UCSD-AML1 (cell line): ENCODE results near the gene ST6GALNAC4.
"Not testable (repeated sequence)": the region's sequence is repeated elsewhere in the genome, so short reads cannot be mapped to it uniquely, and the experiment has no call there.

Experiments
- DNase-seq: peaks from one replicate; lab custom pipeline; 2025; ENCODE audit not compliant: unreplicated experiment; lab: John Stamatoyannopoulos, UW

ST6GALNAC4 gene

DNA sequence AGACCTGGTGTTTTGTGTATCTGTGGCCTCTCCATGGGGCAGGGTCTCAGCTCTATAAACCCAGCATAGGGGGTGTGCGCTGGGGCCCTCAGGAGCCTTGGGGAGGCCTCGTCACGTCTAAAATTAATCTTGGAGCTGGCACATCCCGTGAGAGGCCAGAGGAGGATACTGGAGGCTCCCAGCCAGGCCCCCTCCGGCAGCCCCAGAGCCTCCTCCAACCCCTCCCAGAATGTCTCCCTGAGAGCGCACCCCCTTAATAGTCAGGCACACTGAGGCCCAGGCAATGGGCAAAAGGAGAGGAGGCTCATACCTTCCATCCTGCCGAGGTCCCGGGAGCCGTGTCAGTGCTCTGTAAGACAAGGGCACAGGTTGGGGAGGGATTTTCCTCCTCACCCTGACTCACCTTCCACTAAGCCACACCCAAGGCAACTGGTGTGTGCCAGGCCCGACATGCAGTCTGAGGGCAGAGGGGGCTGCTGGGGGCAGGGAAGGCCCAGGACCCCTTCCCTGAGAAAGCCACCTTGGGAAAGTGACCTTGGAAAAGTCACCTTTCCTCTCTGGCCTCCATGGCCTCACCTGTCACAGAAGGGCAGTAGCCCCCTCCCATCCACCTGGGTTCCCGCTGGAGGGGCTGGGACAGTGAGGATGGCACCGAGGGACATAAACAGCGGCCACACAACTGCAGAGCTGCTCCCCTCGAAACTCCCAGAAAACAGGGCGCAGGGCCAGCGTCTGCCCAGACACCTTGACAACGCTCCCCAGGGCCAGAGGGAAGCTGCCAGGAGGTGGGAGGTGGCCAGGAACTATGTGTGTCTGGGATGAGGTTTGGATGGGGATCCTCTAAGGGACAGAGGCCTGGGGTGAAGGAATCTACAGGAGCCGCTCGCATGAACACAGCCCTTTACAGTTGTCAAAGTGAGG lies 42.3 kb downstream of the ST6GALNAC4 start:
- no peak for DNase-seq

DNA sequence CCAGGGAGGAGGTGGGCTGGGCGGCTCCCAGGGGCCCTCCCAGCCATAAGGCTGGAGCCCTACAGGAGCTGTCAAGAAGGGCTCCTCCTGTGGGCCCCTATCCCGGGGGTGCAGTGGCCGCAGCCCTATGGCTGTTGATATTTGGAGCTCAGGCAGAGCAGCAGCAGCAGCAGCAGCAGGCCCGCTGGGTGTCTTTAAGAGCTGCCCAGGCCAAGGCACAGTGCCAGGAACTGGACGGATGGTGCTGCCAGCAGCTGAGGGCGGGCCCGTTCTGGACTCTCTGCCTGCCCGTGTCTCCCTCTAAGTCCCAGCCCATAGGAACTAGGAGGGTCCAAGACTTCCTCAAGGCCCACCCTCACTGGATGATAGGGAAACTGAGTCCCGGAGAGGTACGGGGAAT lies 43.0 kb downstream of the ST6GALNAC4 start:
- DNase-seq = no peak

DNA sequence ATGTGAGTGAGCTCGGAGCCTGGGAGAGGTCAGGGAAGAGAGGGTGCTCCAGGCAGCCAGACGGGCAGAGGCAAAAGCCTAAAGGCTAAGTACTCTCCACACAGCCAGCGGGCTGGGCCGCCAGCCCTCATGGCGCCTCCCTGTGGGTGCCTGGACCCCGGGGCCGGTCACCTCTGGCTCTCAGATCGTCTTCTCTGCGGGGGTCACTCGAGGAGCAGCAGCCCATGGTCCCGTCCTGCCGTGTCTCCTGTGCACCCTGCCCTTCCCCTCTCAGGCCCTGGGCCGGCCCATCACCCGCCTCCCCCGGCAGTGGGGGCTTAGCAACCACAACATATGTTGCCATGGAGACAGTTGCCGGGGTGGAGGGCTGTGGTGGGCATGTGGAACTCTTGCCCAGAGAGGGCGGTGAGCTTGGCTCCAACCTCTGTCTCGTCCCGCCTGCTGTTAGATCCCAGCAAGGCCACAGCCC lies 43.6 kb downstream of the ST6GALNAC4 start:
- no peak for DNase-seq

DNA sequence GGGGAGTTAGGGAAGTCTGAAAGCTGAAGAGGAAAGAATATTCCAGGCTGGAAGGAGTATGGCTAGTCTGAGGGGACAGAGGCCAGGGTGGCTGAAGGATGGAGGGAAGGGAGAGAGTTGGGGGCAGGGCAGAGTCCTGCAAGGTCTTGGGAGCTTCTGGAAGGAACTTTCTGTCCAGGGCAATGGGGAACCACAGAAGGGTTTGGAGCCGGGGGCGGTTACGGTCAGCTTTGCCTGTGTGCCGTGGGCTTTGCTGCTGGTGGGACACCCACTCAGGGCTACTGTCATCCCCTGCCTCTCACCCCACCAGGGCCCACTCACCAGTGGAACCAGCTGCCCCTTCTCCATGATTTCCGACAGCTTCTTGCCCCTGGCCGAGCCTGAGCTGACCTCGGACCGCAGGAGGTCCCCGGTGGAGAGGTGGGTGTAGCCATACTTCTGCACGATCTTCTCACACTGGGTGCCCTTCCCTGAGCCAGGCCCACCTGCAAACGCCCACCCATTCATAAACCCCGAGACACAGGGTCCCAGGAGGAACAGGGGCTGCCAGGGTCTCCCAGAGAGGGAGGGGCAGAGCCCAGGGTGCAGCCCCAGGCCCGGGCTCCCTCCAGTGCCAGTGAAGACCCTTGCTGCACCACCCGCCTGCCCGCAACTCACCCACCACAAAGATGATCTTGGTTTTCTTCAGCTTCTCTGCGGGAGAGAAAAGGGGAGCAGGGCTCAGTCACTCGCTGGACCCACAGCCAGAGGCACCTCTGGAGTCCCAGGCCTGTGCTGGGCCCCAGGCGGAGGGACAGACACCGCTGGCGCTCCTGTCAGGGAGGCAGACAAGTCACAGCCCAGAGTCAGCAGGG lies 44.2 kb downstream of the ST6GALNAC4 start:
- DNase-seq = no peak

DNA sequence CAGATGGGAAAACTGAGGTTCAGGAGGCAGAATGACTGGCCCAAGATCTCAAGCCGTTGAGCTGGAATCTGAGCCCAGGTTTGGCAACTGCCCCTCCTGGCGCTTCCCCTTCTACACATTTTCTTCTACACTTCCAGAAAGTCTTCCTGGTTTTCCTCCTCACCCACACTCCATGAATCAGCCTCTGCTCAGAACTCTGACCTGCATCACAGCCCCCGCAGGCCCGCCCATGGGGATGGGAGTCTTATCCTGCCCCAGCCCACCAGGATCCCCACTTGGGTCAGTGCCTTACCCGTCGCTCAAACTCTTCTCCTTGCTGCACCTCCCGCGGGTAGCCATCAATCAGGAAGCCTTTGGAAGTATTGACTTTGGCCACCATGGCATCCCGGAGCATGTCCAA lies 45.3 kb downstream of the ST6GALNAC4 start:
- no peak for DNase-seq

DNA sequence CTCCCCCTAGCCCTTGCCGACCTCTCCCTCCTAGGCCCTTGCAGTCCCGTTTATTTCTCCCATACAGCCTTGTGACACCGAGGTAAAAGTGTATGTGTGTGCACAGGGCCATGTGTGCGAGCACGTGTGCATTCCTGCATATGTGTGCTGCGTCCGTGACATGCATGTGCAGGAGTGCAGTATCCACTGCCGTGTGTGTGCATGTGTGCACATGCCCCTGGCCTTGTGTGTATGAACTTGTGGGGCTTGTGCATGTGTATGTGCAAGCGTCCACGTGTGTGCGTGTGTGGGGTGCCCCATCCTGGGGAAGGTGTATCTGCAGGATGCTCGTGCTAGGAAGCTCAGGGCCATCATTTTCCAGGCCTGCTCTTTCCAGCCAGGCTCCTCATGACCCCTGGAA lies 46.0 kb downstream of the ST6GALNAC4 start:
- no peak for DNase-seq

DNA sequence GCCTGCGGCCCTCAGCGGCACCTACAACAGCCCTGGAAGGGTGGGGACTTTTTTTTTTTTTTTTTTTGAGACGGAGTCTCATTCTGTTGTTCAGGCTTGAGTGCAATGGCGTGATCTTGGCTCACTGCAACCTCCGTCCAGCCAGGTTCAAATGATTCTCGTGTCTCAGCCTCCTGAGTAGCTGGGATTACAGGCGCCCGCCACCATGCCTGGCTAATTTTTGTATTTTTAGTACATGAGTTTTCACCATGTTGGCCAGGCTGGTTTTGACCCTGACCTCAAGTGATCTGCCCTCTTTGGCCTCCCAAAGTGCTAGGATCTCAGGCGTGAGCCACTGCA lies 46.7 kb downstream of the ST6GALNAC4 start:
- DNase-seq = not testable (repeated sequence)

DNA sequence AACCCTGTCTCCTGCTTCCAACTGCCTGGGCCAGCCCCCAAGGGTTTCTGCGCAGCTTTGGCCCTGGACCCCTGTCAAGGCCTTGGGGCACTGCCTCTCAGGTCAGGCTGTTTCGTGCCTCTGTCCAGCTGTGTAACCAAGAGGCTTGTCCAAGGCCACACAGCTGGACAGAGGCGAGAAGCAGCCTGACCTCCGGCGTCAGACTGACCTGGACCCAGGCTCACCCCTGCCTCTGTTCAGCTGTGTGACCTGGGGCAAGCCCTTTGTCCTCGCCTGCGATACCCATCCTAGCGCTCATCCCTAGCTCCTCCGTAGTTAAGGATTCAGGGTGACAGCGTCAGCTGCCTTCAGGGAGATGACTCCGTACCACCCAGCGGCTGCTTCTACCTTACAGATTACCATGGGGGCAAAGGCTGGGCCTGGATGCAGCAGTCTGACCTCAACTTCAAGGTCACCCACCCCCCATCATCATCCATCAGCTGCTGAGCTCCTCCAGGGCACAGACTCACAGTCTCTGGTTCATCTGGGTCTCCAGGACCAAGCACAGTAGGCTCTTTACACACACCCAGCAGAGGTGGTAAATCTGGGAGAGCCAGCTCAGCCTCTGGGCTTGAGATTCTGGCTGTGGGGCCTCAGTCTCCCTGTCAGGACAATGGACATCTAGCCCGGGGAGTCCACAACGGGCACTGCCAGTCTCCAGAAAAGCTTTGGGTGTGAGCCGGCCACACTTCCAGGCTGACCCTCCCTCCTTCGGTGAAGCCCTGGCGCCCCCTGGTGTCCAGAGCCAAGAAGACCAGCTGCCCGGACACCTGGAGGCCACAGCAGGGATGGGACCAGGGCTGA lies 47.3 kb downstream of the ST6GALNAC4 start:
- peak; percentile 85 for DNase-seq

DNA sequence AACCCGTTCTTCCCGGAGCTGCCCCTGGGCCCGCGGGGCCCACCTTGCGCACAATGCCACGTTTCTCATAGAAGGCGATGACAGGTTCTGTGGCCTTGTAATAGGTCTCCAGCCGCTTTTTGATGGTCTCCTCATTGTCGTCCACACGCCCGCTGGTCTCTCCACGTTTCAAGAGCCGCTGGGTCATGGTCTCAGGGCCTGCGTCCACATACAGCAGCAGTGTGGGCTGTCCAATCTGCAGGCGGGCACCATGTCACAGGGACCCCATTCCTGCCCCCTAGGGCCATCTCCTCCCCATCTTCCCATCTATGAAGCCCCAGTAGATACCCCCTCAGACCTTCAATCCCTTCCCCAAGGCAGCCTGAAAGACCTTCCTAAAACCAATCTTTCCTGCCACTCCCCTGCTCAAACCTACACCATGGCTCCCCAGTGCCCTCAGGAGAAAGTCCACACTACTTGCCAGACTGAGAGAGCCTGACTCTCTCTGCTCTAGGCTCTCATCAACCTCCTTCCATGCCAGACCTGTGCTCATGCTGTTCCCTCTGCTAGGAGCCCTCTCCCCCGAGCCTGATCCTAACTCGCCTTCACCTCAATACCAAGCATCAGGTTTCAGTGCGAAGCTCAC lies 48.5 kb downstream of the ST6GALNAC4 start:
- no peak for DNase-seq

DNA sequence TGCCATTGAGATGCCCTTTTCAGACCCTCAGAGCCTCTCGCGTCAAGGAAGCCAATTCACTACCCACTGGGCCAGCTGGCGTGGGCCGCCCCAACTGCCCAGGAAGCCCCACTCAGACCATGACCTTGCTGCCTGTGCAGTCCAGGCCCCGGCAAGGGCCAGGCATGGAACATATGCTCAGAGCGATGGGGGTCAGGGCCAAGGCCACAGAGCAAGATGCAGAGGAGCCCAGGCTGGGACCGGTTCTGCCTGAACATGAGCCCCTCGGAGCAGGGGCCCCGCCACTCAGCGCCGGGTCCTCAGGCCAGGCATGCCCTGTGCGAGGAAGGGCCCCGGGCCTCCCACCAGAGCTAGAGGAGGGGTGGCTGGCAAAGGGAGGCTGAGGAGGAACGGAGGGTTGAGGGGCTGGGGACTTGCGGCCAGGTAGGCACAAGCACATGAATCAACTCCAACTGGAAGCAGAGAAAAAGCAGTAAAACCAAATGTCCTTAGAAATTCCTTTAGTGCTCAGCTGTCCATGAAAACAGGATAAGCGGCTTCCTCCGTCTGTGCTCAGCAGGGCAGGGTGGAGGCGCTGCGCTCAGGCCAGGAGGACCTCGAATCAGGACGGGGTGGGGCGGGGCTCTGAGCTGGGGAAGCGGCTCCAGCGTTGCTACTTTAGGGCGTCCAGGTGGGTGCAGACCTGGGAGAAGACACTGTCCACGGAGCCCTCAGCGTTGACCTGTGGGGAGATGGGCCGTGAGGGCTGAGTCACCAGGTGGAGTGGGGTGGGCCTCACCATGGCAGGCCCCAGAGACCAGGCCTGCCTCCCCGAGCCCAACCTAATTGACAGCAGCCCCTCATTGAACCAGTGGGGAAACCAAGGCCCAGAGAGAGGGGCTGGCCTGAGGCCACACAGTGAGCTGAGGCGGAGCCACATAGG lies 49.2 kb downstream of the ST6GALNAC4 start:
- DNase-seq = no peak

DNA sequence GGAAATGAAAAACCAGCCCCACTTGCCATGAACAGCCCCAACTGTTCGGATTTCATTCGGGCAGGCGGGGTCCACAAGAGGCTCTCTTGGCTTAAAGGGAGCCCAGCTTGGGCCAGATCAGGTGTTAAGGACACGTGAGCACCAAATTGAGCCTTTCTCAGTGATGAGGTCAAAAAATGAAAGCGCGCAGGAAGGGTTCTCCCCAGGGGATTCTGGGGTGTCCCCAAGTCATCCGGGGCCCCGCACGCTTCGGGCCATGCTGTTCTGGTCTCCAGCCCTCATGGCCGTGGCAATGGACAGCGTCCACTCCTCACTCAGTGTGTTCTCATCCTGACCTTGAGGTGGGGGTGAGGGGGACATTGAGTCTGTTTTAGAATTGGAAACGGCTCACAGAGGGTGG lies 50.3 kb downstream of the ST6GALNAC4 start:
- DNase-seq = no peak

DNA sequence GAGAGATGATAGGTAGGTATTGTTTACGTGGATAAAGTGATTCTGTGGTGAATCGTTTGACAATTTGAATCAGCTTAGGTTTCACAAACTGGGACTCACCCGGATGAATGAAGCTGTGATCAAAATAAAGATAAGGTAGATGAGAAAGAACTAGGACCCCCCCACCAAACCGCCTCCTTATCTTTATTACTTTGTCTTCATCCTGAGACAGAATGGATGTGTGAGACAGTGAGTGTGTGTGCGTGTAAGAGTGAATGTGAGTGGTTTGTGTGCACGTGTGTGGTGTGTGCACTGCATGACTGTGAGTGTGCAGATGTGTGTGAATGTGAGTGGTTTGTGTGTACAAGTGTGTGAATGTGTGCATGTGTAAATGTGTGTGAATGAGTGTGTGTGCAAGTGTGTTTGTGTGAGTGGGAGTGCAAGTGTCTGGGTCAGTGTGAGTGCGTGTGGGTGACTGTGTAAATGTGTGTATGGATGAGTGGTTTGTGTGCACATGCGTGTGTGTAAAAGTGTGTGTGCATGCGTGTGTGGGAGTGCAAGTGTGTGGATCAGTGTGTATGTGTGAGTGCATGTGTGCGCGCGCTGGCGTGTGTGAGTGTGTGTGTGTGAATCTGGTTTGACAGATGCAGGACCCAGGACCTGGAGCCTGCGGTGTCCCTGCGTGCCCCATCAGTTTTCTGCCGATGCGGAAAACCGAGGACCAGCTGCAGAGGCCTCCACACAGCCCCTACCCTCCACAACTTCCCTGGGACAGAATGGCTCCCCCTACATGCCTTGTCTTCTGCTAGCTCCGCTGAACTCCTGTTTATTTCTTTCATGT lies 51.0 kb downstream of the ST6GALNAC4 start:
- no peak for DNase-seq

DNA sequence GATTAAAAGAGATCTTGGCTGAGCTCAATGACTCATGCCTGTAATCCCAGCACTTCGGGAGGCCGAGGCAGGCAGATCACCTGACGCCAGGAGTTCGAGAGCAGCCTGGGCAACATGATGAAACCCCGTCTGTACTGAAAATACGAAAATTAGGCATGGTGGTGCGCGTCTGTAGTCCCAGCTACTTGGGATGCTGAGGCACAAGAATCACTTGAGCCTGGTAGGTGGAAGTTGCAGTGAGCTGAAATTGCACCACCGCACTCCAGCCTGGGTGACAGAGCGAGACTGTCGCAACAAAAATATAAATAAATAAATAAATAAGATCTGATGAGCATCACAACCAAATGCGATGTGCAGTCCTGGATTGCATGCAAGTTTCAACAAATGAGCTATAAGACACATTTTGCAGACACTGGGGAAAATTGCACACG lies 53.6 kb downstream of the ST6GALNAC4 start:
- no peak for DNase-seq

DNA sequence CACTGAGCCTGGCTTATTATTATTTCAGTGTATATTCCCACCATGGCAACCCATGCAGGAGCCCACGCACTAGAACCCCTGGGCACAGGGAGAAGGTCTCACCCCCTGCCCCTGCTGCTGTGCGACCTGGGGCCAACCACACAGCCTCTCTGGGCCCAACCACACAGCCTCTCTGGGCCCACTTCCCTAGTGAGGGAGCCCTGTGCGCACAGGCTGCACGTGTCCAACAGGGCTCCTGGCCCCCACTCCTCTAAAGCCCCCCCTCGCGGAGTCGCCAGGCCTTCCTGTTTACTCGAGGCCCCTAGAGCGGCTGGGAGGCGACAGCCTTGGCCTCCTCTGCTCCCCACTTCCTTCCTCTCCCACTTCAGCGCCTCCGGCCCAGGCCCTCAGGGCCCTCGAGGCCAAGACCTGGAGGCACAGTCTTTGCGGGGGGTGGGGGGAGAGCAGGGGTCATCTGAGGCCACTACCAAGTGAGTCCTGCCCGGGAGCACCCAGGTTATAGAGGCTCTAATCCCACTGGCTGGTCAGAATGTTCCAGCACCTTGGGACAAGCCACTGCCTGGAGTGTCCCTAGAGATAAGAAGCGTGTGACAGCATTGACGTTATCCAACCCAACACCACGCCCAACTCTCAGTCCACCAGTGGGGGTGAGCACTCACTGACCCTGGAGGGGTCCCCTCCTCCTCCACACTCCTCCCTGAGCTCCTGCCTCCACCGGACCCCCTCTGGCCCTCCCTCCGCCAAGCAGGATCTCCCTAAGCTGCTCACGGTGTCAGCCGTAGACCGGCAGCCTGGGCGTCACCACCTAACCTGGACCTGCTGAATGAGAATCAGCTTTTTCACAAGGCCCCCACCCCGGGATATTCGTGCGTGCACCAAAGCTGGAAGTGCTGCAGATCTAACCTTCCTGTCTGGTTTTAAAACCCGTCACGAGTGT lies 54.5 kb downstream of the ST6GALNAC4 start:
- DNase-seq = peak; percentile 96

DNA sequence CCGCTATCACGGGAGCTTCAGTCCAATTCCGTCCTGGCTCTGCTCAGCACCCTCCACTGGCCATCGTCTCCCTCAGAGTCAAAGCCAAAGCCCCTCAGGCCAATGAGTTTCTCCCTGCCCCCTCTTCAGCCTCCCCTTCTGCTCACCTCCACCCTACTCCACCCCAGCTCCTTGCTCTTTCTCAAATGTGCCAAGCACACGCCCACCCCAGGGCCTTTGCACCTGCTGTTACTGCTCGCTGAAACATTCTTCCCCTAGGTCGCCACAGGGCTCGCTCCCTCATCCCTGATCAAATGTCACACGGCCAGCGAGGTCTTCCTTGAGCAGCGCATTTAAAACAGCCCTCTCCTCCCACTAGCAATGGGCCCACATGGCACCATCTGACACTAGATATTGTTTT lies 56.1 kb downstream of the ST6GALNAC4 start:
- no peak for DNase-seq

DNA sequence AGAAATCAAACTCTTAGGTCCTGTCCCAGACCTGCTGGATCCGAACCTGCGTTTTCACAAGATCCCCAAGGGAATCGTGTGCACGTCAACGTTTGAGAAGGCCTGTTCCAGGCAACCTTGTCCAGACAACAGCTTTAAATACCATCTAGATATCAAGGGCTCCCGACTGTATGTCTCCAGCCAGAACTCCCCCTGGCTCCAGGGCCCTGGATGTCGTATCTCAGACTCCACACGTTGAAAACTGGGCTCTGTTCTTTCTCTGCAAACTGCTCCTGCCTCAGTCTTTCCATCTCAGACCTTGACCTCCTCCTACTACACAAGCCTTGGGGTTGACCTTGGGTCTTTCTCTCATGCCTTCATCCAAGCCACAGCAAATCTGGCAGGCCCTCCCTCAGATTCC lies 56.6 kb downstream of the ST6GALNAC4 start:
- no peak for DNase-seq

DNA sequence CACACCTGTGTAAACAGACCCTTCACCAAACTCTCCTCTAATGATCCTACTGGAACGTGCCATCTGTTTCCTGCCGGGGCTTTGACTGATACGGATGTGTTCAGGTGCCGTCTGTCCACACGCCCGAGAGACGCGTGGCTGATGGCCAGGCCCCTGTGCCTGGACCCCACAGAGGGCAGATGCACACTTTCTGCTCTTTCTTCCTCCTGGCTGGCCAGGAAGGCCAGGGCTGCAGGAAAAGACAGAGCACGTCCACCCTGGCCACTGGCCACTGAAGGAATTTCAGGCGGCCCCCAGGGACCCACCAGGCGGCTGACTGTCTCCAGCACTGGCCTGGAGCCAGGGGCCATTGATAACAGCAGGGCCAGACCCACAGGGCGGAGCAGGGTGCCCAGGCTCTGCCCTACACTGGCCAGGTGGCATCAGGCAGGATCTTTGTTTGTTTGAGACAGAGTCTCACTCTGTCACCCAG lies 58.8 kb downstream of the ST6GALNAC4 start:
- DNase-seq = peak; percentile 46
